Right renal pelvis (tissue), 4 donors: Measurements from ENCODE around the gene ZFR. TPM values are rescaled to one million over a fixed set of nuclear protein-coding genes. Genes with fewer than 3 reads are reported as not detected.
"Not testable (repeated sequence)": the region's sequence is repeated elsewhere in the genome, so short reads cannot be mapped to it uniquely, and the experiment has no call there.

Experiments
- DNase-seq, 4 donors: peaks; one replicate each; pipeline ENCODE4 v3.0.0-alpha.2; 2013; ENCODE audit warnings: low read depth in 4 of 4, low spot score in 3 of 4, missing footprints in 1 of 4
- polyA plus RNA-seq, 4 donors: library from polyadenylated mRNA; unstranded; fragments of 120-200 nt; gene quantifications; one replicate each; pipeline ENCODE4 v1.2.1, GENCODE V29; 2013; ENCODE audit not compliant: insufficient read length in 4 of 4

ZFR gene
- polyA plus RNA-seq, 4 donors, result 106 to 123 (median 120) TPM

DNA sequence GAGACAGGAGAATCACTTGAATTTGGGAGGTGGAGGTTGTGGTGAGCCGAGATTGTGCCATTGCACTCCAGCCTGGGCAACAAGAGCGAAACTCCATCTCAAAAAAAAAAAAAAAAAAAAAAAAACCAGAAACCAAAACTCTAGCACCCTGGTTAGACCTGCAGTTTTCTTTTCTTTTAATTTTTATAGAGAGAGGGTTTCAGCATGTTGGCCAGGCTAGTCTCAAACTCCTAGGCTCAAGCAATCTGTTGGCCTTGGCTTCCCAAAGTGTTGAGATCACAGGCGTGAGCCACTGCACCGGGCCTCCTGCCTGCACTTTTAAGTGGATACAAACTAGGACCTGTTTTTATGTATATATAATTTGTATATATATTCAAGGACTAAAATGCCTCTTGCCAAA, 118.9 kb downstream of the ZFR start:
- DNase-seq, result no peak

- no peak for DNase-seq
Measured at GRCh38 chr5:32325062-32325461, 119.5 kb downstream of the ZFR start.

DNA sequence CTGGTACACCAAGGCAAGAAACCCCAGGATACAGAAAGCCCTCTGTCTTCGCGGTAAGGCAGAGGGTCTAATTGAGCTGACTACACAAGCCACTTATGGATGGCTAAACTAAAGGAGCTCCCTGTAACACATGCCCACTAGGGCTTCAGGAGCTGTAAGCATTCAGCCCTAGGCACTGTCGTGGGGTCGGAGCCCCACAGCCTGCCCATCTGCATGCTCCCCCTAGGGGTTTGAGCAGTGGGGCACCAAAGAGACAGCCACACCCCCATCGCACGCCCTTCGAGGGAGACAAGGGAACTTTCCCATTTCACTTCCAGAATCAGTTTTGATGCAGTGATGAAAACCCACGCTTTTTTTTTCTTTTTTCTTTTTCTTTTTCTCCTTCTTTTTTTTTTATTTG, 120.8 kb downstream of the ZFR start:
- no peak for DNase-seq

- DNase-seq, result no peak
Measured at GRCh38 chr5:32322882-32323281, 121.7 kb downstream of the ZFR start.

GRCh38 chr5:32321787-32322186, 122.8 kb downstream of the ZFR start:
- not testable (repeated sequence) for DNase-seq

DNA sequence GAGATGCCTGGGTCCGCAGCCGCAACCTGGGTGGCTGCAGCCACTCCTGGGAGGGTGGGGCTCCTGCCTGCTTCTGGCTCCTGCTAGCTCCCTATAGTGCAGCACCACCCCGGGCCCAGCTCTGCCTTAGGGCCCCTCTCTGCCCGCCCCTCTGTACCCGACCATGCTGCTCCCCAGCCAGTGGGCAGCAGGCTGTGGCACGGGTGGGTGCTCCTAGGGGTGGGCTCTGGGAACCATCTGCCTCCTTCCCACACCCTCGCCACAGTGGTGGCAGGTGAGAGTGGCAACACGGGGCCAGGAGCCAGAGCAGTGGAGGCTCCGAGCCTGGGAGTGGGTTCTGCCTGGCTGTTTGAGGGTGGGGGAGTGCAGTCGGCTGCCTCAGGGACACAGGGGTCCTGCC, 124.0 kb downstream of the ZFR start:
- DNase-seq, result no peak

DNA sequence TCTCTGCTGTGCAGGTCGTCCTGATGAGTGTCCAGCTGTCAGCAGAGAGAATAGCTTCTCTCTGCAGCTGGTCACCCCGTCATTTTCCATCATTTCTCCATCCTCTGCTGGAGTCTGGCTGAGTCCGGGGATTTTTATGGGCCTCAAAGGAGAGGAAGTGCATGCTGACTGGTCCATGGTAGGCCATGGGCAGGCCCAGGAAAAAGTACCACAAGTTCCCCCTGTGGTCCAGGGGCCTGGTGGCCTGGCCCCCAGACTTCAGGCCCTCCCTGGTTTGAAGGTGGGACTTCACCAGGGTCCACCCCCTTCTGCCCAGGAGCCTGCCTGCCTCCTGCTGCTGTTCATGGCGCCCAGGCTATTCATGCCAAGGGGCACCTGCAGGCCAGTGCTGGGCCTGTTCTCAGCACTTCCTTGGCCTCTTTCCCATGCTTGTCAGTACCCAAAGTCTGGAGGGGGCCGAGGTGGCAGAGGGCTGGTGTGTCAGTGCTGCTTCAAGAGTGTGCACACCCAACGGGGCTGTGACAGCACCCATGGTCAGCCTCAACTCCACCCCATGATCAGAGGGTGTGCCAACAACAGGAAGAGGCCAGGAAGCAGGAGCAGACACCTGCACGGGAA, 124.5 kb downstream of the ZFR start:
- DNase-seq, result no peak

GRCh38 chr5:32319392-32319791, 125.1 kb downstream of the ZFR start:
- DNase-seq, result no peak

DNA sequence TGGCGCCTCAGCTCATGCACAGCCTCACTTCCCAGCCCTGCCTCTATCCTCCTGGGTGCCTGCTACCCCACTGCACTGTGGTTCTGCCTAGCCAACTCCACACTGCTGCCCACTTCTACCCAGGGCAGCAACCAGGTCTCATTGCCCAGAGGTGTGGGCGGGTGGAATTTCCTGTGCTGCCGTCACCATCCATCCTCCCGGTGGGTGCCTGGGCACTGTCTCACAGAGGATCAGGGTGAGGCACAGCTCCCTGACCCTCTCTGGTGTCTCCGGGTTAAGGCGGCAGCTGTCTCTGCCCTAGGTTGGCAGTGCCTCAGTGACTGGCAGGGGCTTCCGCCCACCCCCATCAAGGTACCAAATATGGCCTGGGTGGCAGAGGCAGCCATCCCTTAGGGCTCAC, 127.5 kb downstream of the ZFR start:
- DNase-seq, result no peak

DNA sequence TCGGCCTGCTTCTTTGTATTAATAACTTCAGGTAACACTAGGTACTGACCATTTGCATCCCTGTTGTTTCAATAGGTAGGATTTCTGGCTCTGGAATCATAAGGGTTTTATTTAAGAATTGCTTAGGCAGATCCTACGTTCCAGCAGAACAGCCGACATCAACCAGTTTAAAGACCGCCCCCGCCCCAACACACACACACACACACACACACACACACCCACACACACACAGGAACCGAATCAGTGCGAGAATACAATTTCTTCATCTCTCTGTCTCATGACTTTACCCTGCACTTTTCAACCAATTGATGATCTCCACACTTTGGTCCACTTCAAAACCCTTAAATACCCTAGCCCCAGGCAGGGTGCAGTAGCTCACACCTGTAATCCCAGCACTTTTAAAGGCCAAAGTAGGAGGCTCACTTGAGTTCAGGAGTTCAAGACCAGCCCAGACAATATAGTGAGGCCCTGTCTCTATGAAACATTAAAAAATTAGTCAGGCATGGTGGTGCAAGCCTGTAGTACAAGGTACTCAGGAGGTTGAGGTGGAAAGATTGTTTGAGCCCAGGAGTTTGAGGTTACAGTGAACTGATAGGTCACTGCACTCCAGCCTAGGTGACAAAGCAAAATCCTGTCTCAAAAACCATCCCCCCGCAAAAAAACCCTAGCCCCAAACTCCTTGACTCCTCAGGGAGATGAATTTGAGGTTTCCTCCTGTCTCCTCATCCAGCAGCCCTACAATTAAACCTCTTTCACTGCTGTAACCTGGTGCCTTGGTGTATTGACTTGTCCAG, 129.1 kb downstream of the ZFR start:
- no peak for DNase-seq

DNA sequence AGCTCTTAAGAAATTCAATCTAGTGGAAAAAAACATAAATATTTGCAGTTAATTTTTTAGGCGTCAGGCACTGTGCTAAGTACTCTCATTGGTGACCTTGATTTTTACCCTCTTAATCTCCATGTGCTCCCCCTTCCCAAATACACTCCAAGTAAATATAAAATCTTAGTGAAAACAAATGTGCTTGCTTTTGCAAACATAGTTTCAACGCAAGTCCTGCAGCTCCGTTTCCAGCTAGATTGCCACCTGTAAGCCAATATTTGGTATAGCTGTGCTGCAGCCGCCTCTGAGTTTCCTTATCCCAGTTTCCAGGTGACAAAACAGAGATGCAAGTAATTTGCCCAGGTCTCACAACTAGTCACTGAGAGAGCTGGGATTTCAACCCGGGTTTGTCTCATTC, 129.9 kb downstream of the ZFR start:
- no peak for DNase-seq

DNA sequence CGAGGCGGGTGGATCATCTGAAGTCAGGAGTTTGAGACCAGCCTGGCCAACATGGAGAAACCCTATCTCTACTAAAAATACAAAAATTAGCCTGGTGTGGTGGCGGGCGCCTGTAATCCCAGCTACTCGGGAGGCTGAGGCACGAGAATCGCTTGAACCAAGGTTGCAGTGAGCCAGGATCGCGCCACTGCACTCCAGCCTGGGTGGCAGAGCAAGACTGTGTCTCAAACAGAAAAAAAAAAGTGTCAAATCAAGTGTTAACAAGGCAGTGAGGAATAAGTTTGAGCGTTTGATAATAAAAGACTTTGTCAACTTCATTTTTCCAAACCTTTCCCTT, 130.4 kb downstream of the ZFR start:
- DNase-seq, result not testable (repeated sequence)

- peak; percentile 96 to 99 (median 98) for DNase-seq
Measured at GRCh38 chr5:32312595-32313332, 131.8 kb downstream of the ZFR start, which contains the start of gene MTMR12. TSS of gene MTMR12 (minus strand) at chr5:32312939. CDS start at chr5:32312838, 101 bp downstream.

DNA sequence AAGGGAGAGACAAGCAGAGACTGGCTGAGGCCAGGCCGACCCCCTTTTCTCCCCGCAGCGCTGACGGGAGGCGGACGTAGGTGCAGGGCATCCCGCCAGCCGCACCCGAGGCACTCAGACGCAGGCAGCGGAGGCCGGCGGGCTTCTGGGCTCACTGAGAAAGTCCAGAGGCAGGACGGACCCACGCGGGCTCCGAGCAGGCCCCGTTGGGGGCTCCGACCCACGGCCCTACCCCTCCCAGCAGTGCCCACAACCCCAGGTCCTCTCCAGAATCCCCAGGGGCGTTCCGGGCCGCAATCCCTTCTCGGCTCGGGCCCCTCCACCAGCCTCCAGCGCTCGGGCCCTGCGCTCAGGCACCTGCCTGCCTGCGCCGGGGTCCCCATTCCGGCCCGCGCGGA, 132.3 kb downstream of the ZFR start:
- no peak for DNase-seq

GRCh38 chr5:32311404-32312196, 132.9 kb downstream of the ZFR start:
- DNase-seq, result no peak

GRCh38 chr5:32309761-32310160, 134.8 kb downstream of the ZFR start:
- no peak for DNase-seq

DNA sequence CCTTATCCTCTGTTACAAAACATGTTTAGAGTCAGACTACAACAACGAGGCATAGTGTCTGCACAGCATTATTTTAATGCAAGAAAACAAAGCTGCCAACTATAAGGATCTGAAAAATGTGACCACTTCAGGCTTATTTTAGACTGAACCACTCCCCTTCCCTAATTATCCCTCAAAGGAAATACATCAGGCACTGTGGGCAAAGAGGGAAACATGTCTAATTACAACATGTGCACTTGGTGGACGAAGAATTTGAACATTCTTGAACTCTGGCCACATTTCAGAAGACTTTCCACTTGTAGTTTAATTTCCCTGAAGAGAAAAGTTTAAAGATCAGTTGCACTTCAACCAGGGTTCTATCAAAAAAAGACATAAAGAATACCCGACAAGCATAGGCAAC, 135.6 kb downstream of the ZFR start:
- DNase-seq, result no peak

DNA sequence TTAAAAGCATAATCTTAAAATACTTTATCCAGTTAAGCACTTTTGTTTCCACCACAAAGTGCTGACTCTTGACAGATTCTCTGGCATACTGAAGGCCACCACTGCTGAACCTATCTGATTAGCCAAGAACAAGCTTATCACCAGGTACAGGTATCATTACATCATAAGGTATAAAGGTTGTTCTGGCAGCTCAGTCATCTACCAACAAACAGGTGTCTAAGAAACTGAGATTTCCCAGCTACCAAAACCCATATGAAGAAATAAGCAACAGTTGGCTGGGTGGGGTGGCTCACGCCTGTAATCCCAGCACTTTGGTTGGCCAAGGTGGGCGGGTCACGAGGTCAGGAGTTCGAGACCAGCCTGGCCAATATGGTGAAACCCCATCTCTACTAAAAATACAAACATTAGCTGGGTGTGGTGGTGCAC, 136.8 kb downstream of the ZFR start:
- no peak for DNase-seq

GRCh38 chr5:32304622-32305021, 139.9 kb downstream of the ZFR start:
- no peak for DNase-seq
